Fibroblast of lung (primary cell): ENCODE measurements around the gene ANKFY1. TPM values are rescaled to one million over a fixed set of nuclear protein-coding genes. Genes with fewer than 3 reads are reported as not detected.

ENCODE experiments used
- DNase-seq, 2 donors: peaks; one replicate each; pipeline versions ENCODE4 v3.0.0 to v3.0.0-alpha.2; 2010; ENCODE audit warnings: low read depth in 2 of 2
- H2AFZ ChIP-seq: 2 replicates; pipeline ENCODE4 v1.5.1; 2012; ENCODE audit warnings: low read length, control low read depth, inconsistent platforms
- H3K27ac ChIP-seq: 2 replicates; pipeline ENCODE4 v1.5.1; 2011; ENCODE audit warnings: low read length, control low read depth; ENCODE audit not compliant: insufficient read depth
- H3K27me3 ChIP-seq: 2 replicates; pipeline ENCODE4 v1.5.1; 2011; ENCODE audit warnings: mild to moderate bottlenecking, low read length; ENCODE audit not compliant: control insufficient read depth, insufficient read depth
- H3K36me3 ChIP-seq: 2 replicates; pipeline ENCODE4 v1.5.1; 2011; ENCODE audit warnings: low read length; ENCODE audit not compliant: control insufficient read depth, insufficient read depth
- H3K4me1 ChIP-seq: 2 replicates; pipeline ENCODE4 v1.5.1; 2011; ENCODE audit warnings: low read length; ENCODE audit not compliant: control insufficient read depth, insufficient read depth; ENCODE audit errors: extremely low read depth
- H3K4me2 ChIP-seq: 2 replicates; pipeline ENCODE4 v1.5.1; 2011; ENCODE audit warnings: low read length, control low read depth; ENCODE audit not compliant: insufficient read depth; ENCODE audit errors: extremely low read depth
- H3K4me3 ChIP-seq, 4 experiments: fragments of 200-600 bp in 1 of 4; sonication (generic) in 1 of 4; replicated peaks in 1 of 4; 2 replicates each; pipeline ENCODE4 v1.5.1; 2011 to 2016; ENCODE audit warnings: low read length in 4 of 4, low read depth in 3 of 4, mild to moderate bottlenecking in 3 of 4, control low read depth in 2 of 4, inconsistent platforms in 1 of 4, mixed read lengths in 1 of 4; ENCODE audit not compliant: insufficient read depth in 1 of 4; ENCODE audit errors: control extremely low read depth in 1 of 4
- H3K79me2 ChIP-seq: 2 replicates; pipeline ENCODE4 v1.5.1; 2012; ENCODE audit warnings: mild to moderate bottlenecking, low read length, inconsistent platforms; ENCODE audit not compliant: control insufficient read depth, insufficient read depth
- H3K9ac ChIP-seq: 2 replicates; pipeline ENCODE4 v1.5.1; 2011; ENCODE audit warnings: mild to moderate bottlenecking, low read length, control low read depth; ENCODE audit not compliant: insufficient read depth
- H3K9me3 ChIP-seq: 2 replicates; pipeline ENCODE4 v1.5.1; 2012; ENCODE audit warnings: low read depth, low read length; ENCODE audit not compliant: control insufficient read depth, insufficient read depth
- H4K20me1 ChIP-seq: 2 replicates; pipeline ENCODE4 v1.5.1; 2011; ENCODE audit warnings: low read length; ENCODE audit not compliant: control insufficient read depth, insufficient read depth; ENCODE audit errors: extremely low read depth
- CTCF ChIP-seq, 2 donors: IDR thresholded peaks in 1 of 2; conservative IDR thresholded peaks in 1 of 2; 1 replicate in 1 of 2; 2 replicates in 1 of 2; pipeline ENCODE4 v1.5.1; 2011 to 2012; ENCODE audit warnings: low read length in 2 of 2, control low read depth in 1 of 2, inconsistent platforms in 1 of 2, low read depth in 1 of 2, mild to moderate bottlenecking in 1 of 2
- EZH2 ChIP-seq: IDR thresholded peaks from 2 replicates; pipeline ENCODE4 v1.5.1; 2012; ENCODE audit warnings: low read length, control low read depth, mild to moderate bottlenecking; ENCODE audit errors: missing control alignments
- polyA plus RNA-seq, 2 donors: library from polyadenylated mRNA; depleted of rRNA in 1 of 2; stranded (reverse) in 1 of 2; unstranded in 1 of 2; fragments of >200 nt; gene quantifications; 2 replicates each; pipeline ENCODE4 v1.2.1, GENCODE V29; 2011 to 2012; ENCODE audit warnings: missing spikeins in 1 of 2
- total RNA-seq: library from RNA; depleted of rRNA; stranded (reverse); fragments of >200 nt; gene quantifications from 2 replicates; pipeline ENCODE4 v1.2.1, GENCODE V29; 2014

The ANKFY1 gene
- total and polyA plus RNA-seq, 2 donors (not counting 1 experiment from before 2014, with no cell fraction given): 26.1 to 34.0 TPM

DNA sequence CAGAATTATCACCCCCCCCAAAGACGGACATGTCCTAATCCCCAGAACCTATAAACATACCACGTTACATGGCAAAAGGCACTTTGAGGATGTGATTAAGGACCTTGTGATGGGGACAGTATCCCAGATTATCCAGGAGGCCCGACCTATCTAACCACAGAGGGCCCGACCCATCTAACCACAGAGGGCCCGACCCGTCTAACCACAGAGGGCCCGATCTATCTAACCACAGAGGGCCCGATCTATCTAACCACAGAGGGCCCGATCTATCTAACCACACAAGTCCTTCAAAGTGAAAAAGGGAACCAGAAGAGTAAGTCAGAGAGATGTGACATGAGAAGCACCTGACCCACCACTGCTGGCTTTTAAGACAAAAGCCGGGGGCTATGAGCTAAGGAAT lies 56.8 kb downstream of the ANKFY1 start:
- Histone ChIP-seq H3K36me3 (peaks cover 6% of the 10 kb centered on the region), H3K9ac (no peak overlapping the region), H3K9me3 (no peaks in the 10 kb centered on the region), H3K4me2 (no peak overlapping the region), H3K4me1 (peaks cover 8% of the 10 kb centered on the region), H2AFZ (no peak overlapping the region), H3K27me3 (no peaks in the 10 kb centered on the region), H3K79me2 (no peaks in the 10 kb centered on the region), H4K20me1 (no peaks in the 10 kb centered on the region), H3K4me3 (no peak overlapping the region), H3K27ac (no peak overlapping the region)
- peak; percentile 27 to 53 for DNase-seq
- TF ChIP-seq CTCF (conservative IDR thresholded peaks at IDR 0.05 in 1 of 2, IDR thresholded peaks at IDR 0.05 in 1 of 2; ENCODE audit: low read depth in 1 of 2, low read length in 2 of 2): no peak
- TF ChIP-seq EZH2: no peak

DNA sequence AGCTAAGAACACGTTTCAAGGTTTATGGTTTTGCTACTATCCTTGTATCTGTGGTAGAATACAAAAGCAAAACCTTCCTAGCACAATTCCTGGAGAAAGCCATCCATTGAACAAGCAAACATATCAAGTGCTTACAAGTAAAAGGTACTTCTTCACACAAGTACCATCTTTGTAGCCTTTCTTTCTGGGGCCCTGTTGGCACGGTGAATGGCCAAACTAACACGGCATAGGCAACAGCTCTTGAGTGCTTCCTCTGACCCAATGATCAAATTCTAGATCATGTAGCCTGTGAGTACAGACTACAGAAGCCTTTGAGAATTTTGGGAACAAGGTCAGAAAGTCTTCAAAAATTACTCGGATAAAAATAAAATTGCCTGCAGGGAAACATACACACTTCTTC lies 57.9 kb downstream of the ANKFY1 start:
- Histone ChIP-seq H4K20me1 (no peaks in the 10 kb centered on the region), H3K36me3 (peaks cover 6% of the 10 kb centered on the region)

GRCh38 chr17:4204710-4205173 lies 59.0 kb downstream of the ANKFY1 start:
- Histone ChIP-seq H3K4me3 (no peak overlapping the region), H3K27ac (peak overlapping the region; percentile 50), H4K20me1 (no peaks in the 10 kb centered on the region), H3K36me3 (peaks cover 6% of the 10 kb centered on the region), H3K4me1 (peaks cover 8% of the 10 kb centered on the region), H2AFZ (no peak overlapping the region), H3K9ac (no peak overlapping the region), H3K4me2 (peak overlapping the region; percentile 65), H3K27me3 (no peaks in the 10 kb centered on the region), H3K79me2 (no peaks in the 10 kb centered on the region), H3K9me3 (no peaks in the 10 kb centered on the region)
- TF ChIP-seq EZH2 (no peak), CTCF (conservative IDR thresholded peaks at IDR 0.05 in 1 of 2, IDR thresholded peaks at IDR 0.05 in 1 of 2; ENCODE audit: low read depth in 1 of 2, low read length in 2 of 2) (no peak)
- DNase-seq: peak; percentile 77 to 96

More for the DNA sequence above, 57.9 kb downstream of the ANKFY1 start:
- Histone ChIP-seq H3K4me1 (peaks cover 8% of the 10 kb centered on the region), H3K9ac (no peak overlapping the region), H3K27me3 (no peaks in the 10 kb centered on the region), H3K27ac (no peak overlapping the region), H3K9me3 (no peaks in the 10 kb centered on the region), H3K4me2 (no peak overlapping the region), H3K79me2 (no peaks in the 10 kb centered on the region), H3K4me3 (no peak overlapping the region), H2AFZ (no peak overlapping the region)
- DNase-seq: no peak
- no peak for TF ChIP-seq EZH2
- TF ChIP-seq CTCF (conservative IDR thresholded peaks at IDR 0.05 in 1 of 2, IDR thresholded peaks at IDR 0.05 in 1 of 2; ENCODE audit: low read depth in 1 of 2, low read length in 2 of 2): no peak
